ENCODE measurements around the gene SIVA1. TPM values are rescaled to one million over a fixed set of nuclear protein-coding genes. Genes with fewer than 3 reads are reported as not detected.

SIVA1 gene
- total RNA-seq, 2 donors from 2014 or later = 82.5 to 87.3 TPM

GRCh38 chr14:104708606-104709268 lies 44.2 kb upstream of the SIVA1 start:
- no peak overlapping the region for H3K27ac ChIP-seq (ENCODE audit: low read depth, low read length)
- H3K36me3 Mint-ChIP-seq (ENCODE audit: low read depth) = peaks cover 26% of the 10 kb centered on the region
- WGBS, 2 experiments (ENCODE audit: insufficient coverage in 1 of 2, insufficient read length in 1 of 2) = 51 to 56% methylated on average over 12 to 20 of the region's 20 CpGs
- no peak overlapping the region for H3K4me3 ChIP-seq (ENCODE audit: low read length)
- no peak overlapping the region for H3K9ac ChIP-seq (ENCODE audit: extremely low read depth, low read length, poor library complexity, severe bottlenecking)
- no peaks in the 10 kb centered on the region for H3K4me1 ChIP-seq (ENCODE audit: control insufficient read depth, insufficient read depth, low read length)
- peak; percentile 96 for DNase-seq
- no peaks in the 10 kb centered on the region for H3K27me3 Mint-ChIP-seq (ENCODE audit: insufficient read depth)
- no peak overlapping the region for H3K4me3 Mint-ChIP-seq
- H3K27me3 ChIP-seq (ENCODE audit: control insufficient read depth, insufficient read depth, low read length, poor library complexity, severe bottlenecking) = no peaks in the 10 kb centered on the region
- peak; percentile 99 for TF ChIP-seq CTCF (conservative IDR thresholded peaks at IDR 0.05)
- peaks cover 12% of the 10 kb centered on the region for H3K9me3 ChIP-seq (ENCODE audit: control insufficient read depth, low read length)
- H3K27ac Mint-ChIP-seq = no peak overlapping the region
- peaks cover 22% of the 10 kb centered on the region for H3K36me3 ChIP-seq (ENCODE audit: control insufficient read depth, insufficient read depth, low read length)
- H3K4me1 Mint-ChIP-seq = no peaks in the 10 kb centered on the region
- H3K9me3 Mint-ChIP-seq = peaks cover 9% of the 10 kb centered on the region

GRCh38 chr14:104709387-104710039 lies 43.4 kb upstream of the SIVA1 start:
- peaks cover 14% of the 10 kb centered on the region for H3K36me3 ChIP-seq (ENCODE audit: control insufficient read depth, insufficient read depth, low read length)
- Mint-ChIP-seq H3K27ac (no peak overlapping the region), H3K4me1 (no peaks in the 10 kb centered on the region), H3K4me3 (no peak overlapping the region), H3K36me3 (ENCODE audit: low read depth) (peaks cover 26% of the 10 kb centered on the region), H3K27me3 (ENCODE audit: insufficient read depth) (no peaks in the 10 kb centered on the region), H3K9me3 (peaks cover 2% of the 10 kb centered on the region)
- no peaks in the 10 kb centered on the region for H3K27me3 ChIP-seq (ENCODE audit: control insufficient read depth, insufficient read depth, low read length, poor library complexity, severe bottlenecking)
- H3K27ac ChIP-seq (ENCODE audit: low read depth, low read length) = no peak overlapping the region
- no peak for TF ChIP-seq CTCF (conservative IDR thresholded peaks at IDR 0.05)
- DNase-seq = no peak
- WGBS, 2 experiments (ENCODE audit: insufficient coverage in 1 of 2, insufficient read length in 1 of 2) = 94 to 96% methylated on average over 7 to 18 of the region's 18 CpGs
- H3K9ac ChIP-seq (ENCODE audit: extremely low read depth, low read length, poor library complexity, severe bottlenecking) = no peak overlapping the region
- no peaks in the 10 kb centered on the region for H3K4me1 ChIP-seq (ENCODE audit: control insufficient read depth, insufficient read depth, low read length)
- H3K4me3 ChIP-seq (ENCODE audit: low read length) = no peak overlapping the region
- peaks cover 4% of the 10 kb centered on the region for H3K9me3 ChIP-seq (ENCODE audit: control insufficient read depth, low read length)

GRCh38 chr14:104710071-104710735 lies 42.7 kb upstream of the SIVA1 start:
- Mint-ChIP-seq H3K4me3 (no peak overlapping the region), H3K4me1 (no peaks in the 10 kb centered on the region), H3K27me3 (ENCODE audit: insufficient read depth) (no peaks in the 10 kb centered on the region), H3K36me3 (ENCODE audit: low read depth) (peaks cover 20% of the 10 kb centered on the region), H3K27ac (peak overlapping the region; percentile 44), H3K9me3 (no peaks in the 10 kb centered on the region)
- 92 to 94% methylated on average over 19 to 34 of the region's 34 CpGs for WGBS, 2 experiments (ENCODE audit: insufficient coverage in 1 of 2, insufficient read length in 1 of 2)
- no peak overlapping the region for H3K9ac ChIP-seq (ENCODE audit: extremely low read depth, low read length, poor library complexity, severe bottlenecking)
- H3K9me3 ChIP-seq (ENCODE audit: control insufficient read depth, low read length) = no peaks in the 10 kb centered on the region
- no peaks in the 10 kb centered on the region for H3K27me3 ChIP-seq (ENCODE audit: control insufficient read depth, insufficient read depth, low read length, poor library complexity, severe bottlenecking)
- peaks cover 9% of the 10 kb centered on the region for H3K36me3 ChIP-seq (ENCODE audit: control insufficient read depth, insufficient read depth, low read length)
- H3K27ac ChIP-seq (ENCODE audit: low read depth, low read length) = no peak overlapping the region
- TF ChIP-seq CTCF (conservative IDR thresholded peaks at IDR 0.05) = no peak
- DNase-seq = no peak
- no peak overlapping the region for H3K4me3 ChIP-seq (ENCODE audit: low read length)
- no peaks in the 10 kb centered on the region for H3K4me1 ChIP-seq (ENCODE audit: control insufficient read depth, insufficient read depth, low read length)

Data from endodermal cell (in vitro differentiated cells).